ENCODE measurements around the gene ISG20L2.

DNA sequence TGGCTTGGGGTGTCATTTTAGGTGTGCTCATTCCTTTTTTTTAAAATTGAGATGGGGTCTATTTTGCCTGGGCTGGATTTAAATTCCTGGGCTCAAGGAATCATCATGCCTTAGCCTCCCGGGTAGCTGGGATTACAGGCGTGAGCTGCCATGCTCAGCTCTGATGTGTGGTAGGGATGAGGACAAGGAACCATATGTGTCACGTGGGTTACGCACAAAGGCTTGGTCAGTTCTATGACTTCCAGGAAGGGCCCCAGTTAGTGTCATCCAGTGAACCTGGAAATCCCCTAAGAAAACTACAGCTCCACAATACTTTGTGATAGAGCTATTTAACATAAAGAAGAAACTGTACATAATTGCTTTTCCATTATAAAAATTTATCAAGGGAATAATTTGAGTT is 7.0 kb downstream of the ISG20L2 start:
- TF ChIP-seq POLR2A (IDR thresholded peaks at IDR 0.05) = no peak
- TF ChIP-seq, protein P1, sequence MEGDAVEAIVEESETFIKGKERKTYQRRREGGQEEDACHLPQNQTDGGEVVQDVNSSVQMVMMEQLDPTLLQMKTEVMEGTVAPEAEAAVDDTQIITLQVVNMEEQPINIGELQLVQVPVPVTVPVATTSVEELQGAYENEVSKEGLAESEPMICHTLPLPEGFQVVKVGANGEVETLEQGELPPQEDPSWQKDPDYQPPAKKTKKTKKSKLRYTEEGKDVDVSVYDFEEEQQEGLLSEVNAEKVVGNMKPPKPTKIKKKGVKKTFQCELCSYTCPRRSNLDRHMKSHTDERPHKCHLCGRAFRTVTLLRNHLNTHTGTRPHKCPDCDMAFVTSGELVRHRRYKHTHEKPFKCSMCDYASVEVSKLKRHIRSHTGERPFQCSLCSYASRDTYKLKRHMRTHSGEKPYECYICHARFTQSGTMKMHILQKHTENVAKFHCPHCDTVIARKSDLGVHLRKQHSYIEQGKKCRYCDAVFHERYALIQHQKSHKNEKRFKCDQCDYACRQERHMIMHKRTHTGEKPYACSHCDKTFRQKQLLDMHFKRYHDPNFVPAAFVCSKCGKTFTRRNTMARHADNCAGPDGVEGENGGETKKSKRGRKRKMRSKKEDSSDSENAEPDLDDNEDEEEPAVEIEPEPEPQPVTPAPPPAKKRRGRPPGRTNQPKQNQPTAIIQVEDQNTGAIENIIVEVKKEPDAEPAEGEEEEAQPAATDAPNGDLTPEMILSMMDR (IDR thresholded peaks at IDR 0.05) = no peak
